Peyer's patch (tissue), 4 donors: ENCODE measurements around the gene BSN. TPM values are rescaled to one million over a fixed set of nuclear protein-coding genes. Genes with fewer than 3 reads are reported as not detected.

Experiments used
- DNase-seq, 3 donors: peaks; one replicate each; pipeline ENCODE4 v3.0.0-alpha.2; 2017 to 2019
- H3K27ac ChIP-seq, 4 donors: fragments of 200-600 bp; sonication (generic); one replicate each; pipeline ENCODE4 v1.5.1; 2016 to 2019
- H3K27me3 ChIP-seq, 2 donors: fragments of 200-600 bp; sonication (generic); one replicate each; pipeline ENCODE4 v1.5.1; 2019
- H3K36me3 ChIP-seq, 3 donors: fragments of 200-600 bp; sonication (generic); one replicate each; pipeline ENCODE4 v1.5.1; 2016 to 2019
- H3K4me1 ChIP-seq, 4 donors: fragments of 200-600 bp; sonication (generic); one replicate each; pipeline ENCODE4 v1.5.1; 2016 to 2019
- H3K4me3 ChIP-seq, 4 donors: fragments of 200-600 bp; sonication (generic); 1 replicate in 3 of 4; 2 replicates in 1 of 4; pipeline ENCODE4 v1.5.1; 2016 to 2019; ENCODE audit warnings: mild to moderate bottlenecking in 1 of 4
- H3K9me3 ChIP-seq, 4 donors: fragments of 200-600 bp; sonication (generic); one replicate each; pipeline ENCODE4 v1.5.1; 2016 to 2019; ENCODE audit warnings: mild to moderate bottlenecking in 1 of 4
- POLR2A ChIP-seq, 2 donors: fragments of 450-650 bp; IDR thresholded peaks; one replicate each; pipeline ENCODE4 v1.5.1; 2017; ENCODE audit warnings: antibody characterized with exemption in 2 of 2, mild to moderate bottlenecking in 2 of 2, moderate library complexity in 2 of 2
- total RNA-seq, 4 donors: library from RNA; depleted of rRNA; stranded (reverse); fragments of >200 nt; gene quantifications; one replicate each; pipeline ENCODE4 v1.1.0, GENCODE V29; 2016
- TF ChIP-seq, protein P1 (sequence below), 6 experiments: fragments of 450-650 bp in 4 of 6; fragments of 200-600 bp in 2 of 6; sonication (generic) in 1 of 6; IDR thresholded peaks; one replicate each; pipeline ENCODE4 v1.5.1; 2017 to 2019; ENCODE audit warnings: antibody characterized with exemption in 6 of 6, mild to moderate bottlenecking in 3 of 6, moderate library complexity in 1 of 6

The BSN gene
- total RNA-seq, 4 donors from 2014 or later: 0.18 to 3.3 (median 0.85) TPM

DNA sequence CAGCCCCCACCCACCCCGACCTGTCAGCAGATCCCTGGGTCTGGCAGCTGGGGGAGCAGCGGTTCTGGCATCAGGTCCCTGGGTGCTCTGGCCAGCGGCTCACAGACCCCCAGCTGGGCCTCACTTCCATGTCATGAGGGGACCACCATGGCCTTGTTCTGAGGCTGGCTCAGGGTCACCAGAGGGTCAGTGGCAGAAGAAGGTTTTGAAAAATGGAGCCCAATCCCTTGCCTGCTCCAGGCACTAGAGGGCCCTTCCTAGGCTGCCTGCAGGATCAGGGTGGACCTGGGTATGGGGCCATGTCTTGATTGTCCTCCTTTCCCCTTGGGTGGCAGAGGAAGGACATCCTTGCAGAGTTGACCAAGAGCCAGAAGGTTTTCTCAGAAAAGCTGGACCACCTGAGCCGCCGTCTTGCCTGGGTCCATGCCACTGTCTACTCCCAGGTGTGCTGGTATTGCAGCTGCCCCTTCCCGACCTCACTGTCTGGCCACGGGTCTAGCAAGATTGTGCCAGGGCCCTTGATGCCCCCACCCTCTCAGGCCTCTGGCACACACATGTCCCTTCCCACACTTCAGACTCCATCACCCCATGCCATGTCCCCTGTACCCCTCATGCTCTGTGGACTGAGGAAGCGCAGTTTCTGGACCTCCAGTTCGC is 152.3 kb downstream of the BSN start:
- peaks cover 0 to 51% (median 0%) of the 10 kb centered on the region in 3 donors for H3K36me3 ChIP-seq
- no peaks in the 10 kb centered on the region for H3K27me3 ChIP-seq
- H3K9me3 ChIP-seq: no peaks in the 10 kb centered on the region
- no peak for TF ChIP-seq POLR2A (IDR thresholded peaks at IDR 0.05)
- TF ChIP-seq, protein P1, sequence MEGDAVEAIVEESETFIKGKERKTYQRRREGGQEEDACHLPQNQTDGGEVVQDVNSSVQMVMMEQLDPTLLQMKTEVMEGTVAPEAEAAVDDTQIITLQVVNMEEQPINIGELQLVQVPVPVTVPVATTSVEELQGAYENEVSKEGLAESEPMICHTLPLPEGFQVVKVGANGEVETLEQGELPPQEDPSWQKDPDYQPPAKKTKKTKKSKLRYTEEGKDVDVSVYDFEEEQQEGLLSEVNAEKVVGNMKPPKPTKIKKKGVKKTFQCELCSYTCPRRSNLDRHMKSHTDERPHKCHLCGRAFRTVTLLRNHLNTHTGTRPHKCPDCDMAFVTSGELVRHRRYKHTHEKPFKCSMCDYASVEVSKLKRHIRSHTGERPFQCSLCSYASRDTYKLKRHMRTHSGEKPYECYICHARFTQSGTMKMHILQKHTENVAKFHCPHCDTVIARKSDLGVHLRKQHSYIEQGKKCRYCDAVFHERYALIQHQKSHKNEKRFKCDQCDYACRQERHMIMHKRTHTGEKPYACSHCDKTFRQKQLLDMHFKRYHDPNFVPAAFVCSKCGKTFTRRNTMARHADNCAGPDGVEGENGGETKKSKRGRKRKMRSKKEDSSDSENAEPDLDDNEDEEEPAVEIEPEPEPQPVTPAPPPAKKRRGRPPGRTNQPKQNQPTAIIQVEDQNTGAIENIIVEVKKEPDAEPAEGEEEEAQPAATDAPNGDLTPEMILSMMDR (IDR thresholded peaks at IDR 0.05): no peak
- no peak overlapping the region for H3K4me3 ChIP-seq
- DNase-seq: no peak
- H3K4me1 ChIP-seq: no peaks in the 10 kb centered on the region
- no peak overlapping the region for H3K27ac ChIP-seq

DNA sequence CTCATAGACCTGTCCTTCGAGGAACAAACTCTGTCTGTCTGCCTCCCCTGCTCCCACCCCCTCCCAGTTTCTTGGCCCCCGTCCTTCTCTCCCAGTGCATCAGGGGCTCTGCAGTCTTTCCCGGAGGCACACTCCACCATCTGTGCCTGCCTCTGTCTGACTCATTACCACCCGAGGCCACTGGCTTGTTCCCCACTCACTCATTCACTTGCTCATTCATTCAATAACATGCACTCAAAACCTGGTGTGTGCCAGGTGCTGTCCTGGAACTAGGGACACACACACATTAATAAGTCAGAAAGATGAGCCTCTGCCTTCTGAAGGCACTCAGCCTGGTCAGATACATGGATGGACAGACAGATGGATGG is 152.8 kb downstream of the BSN start:
- no peak for DNase-seq
- H3K9me3 ChIP-seq: no peaks in the 10 kb centered on the region
- no peak overlapping the region for H3K27ac ChIP-seq
- no peaks in the 10 kb centered on the region for H3K4me1 ChIP-seq
- peaks cover 0 to 50% (median 0%) of the 10 kb centered on the region in 3 donors for H3K36me3 ChIP-seq
- no peaks in the 10 kb centered on the region for H3K27me3 ChIP-seq
- no peak overlapping the region for H3K4me3 ChIP-seq
- TF ChIP-seq, protein P1 (IDR thresholded peaks at IDR 0.05): no peak
- TF ChIP-seq POLR2A (IDR thresholded peaks at IDR 0.05): no peak

DNA sequence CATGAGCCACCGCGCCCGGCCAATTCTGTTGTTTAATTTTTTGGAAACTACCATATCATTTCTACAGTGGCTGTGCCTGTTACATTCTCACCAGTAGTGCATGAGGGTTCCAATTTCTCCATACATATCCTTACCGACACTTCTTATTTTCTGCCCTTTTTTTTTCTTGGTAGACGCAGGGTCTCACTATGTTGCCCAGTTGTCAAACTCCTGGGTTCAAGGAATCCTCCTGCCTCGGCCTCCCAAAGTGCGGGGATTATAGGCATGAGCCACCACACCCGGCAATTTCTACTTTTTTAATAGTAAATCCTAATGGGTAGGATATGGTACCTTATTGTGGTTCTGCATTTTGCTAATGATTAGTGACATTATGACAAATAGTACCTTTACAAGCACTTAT is 155.6 kb downstream of the BSN start:
- Histone ChIP-seq H3K27ac (no peak overlapping the region), H3K4me3 (no peak overlapping the region), H3K27me3 (no peaks in the 10 kb centered on the region), H3K9me3 (no peaks in the 10 kb centered on the region), H3K36me3 (peaks cover 0 to 44% (median 0%) of the 10 kb centered on the region in 3 donors), H3K4me1 (no peaks in the 10 kb centered on the region)
- DNase-seq: no peak
- TF ChIP-seq, protein P1 (IDR thresholded peaks at IDR 0.05): no peak
- TF ChIP-seq POLR2A (IDR thresholded peaks at IDR 0.05): no peak

DNA sequence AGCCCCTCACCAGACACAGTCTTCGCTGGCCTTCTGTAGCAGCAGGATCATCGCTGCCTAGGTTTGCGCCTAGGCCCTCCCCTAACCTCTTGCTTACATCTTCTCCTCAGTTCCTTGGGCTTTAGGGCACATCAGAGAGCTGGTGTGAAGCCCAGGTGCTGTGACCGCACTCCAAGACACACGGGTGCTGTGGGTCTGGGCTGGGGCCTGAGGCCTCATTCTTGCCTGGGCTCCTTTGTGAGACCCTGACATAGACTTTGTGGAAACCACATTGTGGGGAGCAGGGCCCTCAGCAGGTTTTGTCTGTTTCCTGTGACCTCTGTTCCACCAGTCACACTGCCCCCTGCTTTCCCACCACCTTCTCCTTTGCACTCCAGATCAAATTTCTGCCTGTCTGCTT is 157.2 kb downstream of the BSN start:
- DNase-seq: no peak
- H3K4me3 ChIP-seq: no peak overlapping the region
- no peaks in the 10 kb centered on the region for H3K9me3 ChIP-seq
- TF ChIP-seq, protein P1 (IDR thresholded peaks at IDR 0.05): no peak
- no peak for TF ChIP-seq POLR2A (IDR thresholded peaks at IDR 0.05)
- H3K27ac ChIP-seq: no peak overlapping the region
- peaks cover 0 to 41% (median 0%) of the 10 kb centered on the region in 3 donors for H3K36me3 ChIP-seq
- H3K4me1 ChIP-seq: no peaks in the 10 kb centered on the region
- no peaks in the 10 kb centered on the region for H3K27me3 ChIP-seq

DNA sequence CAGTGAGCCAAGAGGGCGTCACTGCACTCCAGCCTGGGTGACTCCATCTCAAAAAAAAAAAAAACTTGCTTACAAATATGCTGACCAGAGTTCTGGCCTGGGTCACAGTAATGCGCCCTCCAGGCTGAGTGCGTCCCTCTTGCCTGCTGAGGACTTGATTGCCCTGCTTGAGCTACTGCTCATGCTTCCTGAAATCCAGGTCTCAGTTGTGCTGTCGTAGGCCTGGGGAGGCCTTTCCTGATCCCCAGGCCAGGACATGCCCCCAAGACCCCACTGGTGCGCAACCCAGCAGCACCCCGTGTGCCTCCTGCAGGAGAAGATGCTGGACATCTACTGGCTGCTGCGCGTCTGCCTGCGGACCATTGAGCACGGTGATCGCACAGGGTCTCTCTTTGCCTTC is 157.9 kb downstream of the BSN start:
- H3K4me3 ChIP-seq: no peak overlapping the region
- no peak for DNase-seq
- H3K36me3 ChIP-seq: peaks cover 0 to 37% (median 0%) of the 10 kb centered on the region in 3 donors
- no peaks in the 10 kb centered on the region for H3K27me3 ChIP-seq
- H3K9me3 ChIP-seq: no peaks in the 10 kb centered on the region
- no peaks in the 10 kb centered on the region for H3K4me1 ChIP-seq
- no peak overlapping the region for H3K27ac ChIP-seq
- no peak for TF ChIP-seq POLR2A (IDR thresholded peaks at IDR 0.05)
- TF ChIP-seq, protein P1 (IDR thresholded peaks at IDR 0.05): no peak
